ENCODE data around the gene ETNPPL.

Gene ETNPPL

DNA sequence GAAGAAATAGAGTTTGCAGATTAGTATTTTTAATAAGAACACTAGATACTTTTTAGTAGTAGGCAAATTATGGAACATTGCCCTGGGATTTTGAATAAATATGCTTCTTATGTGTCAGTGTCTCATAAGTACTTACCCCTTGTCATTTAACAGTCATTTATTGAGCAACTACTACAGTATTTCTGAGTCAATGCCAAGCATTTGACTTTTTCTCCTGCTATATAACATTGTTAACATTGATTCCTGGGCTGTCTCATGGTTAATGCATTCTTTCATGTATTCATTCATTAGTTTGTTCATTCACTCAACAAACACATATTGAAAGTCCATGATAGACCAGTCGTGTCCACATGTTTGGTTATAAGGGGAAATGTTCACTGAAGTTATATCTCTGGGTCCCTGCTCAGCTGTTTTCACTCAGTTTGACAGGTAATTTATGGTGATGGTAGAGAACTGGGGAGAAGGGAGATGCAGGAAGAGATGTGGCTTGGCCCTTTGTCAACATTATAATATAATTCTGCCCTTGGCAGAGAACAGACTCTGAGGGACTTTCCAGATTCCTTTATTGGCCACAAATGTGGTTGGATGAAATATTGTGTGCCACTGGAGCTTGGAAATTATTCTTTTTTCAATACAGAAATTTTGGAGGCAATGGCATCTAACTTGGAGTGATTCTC, 62.6 kb downstream of the ETNPPL start:
- in situ Hi-C loops (cut with HindIII; ENCODE audit: low sequenced_read_pairs) = no loop called here

- in situ Hi-C loops (cut with HindIII; ENCODE audit: low sequenced_read_pairs) = no loop called here
Measured at GRCh38 chr4:108696160-108696559, 66.7 kb downstream of the ETNPPL start.

DNA sequence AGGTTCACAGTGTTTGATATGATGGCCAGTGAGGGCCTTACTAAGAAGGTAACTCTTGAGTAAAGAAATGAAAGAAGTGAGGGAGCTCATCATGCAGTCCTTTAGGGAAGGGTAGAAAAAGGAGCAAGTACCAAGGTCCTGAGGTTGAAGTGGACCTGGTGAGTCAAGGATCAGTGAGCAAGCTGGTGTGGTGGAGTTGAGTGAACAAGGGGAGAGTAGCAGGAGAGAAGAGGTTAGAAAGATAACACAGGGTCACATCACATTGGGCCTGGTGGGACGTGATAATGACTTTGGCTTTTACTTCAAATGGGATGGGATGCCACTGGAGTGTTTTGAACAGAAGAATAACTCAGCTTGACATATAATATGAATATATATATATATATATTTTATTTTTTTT, 67.8 kb downstream of the ETNPPL start:
- in situ Hi-C loops (cut with HindIII; ENCODE audit: low sequenced_read_pairs) = no loop called here

- in situ Hi-C loops (cut with HindIII; ENCODE audit: low sequenced_read_pairs) = no loop called here
Measured at GRCh38 chr4:108694423-108694822, 68.4 kb downstream of the ETNPPL start.

DNA sequence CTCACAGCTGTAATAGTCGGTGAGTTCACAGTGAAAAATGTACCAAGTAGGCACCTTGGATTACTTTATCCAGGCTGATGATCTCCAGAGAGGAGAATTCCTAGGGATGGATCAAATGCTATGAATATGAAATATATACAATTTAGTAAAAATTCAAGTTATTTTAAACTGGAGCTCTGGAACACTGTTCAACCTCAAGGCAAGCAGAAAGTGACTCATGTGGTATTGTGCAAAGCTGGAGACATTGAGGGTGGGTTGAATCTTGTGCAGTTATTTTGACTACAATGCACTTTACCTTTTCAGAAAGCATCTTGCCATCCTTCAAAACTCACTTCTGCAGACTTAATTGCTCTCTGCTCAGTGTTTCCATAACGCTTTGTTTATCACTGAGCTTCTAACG, 69.0 kb downstream of the ETNPPL start:
- in situ Hi-C loops (cut with HindIII; ENCODE audit: low sequenced_read_pairs) = no loop called here

DNA sequence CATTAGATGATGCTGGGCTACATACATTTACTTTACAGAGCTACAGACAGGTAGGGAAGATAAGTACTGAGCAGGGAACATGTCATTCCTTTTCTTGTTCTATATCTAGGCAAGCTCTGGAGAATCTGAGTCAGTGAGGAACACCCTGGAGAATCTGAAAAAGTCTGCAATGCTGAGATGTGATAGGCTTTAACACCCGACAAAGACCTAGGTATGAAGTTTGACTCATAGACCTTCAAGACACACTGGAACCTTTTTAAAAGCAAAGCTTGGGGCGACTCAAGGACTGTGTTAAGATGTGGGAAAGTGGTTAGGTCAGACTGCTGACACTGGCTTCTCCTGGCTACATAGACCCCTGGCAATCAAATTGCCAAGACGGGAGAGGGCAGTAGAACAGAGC, 69.6 kb downstream of the ETNPPL start:
- in situ Hi-C loops (cut with HindIII; ENCODE audit: low sequenced_read_pairs) = no loop called here
